H1 (cell line): ENCODE data around the gene ST6GALNAC5. TPM values are rescaled to one million over a fixed set of nuclear protein-coding genes. Genes with fewer than 3 reads are reported as not detected.

Experiments used
- CTCF ChIA-PET: fragments of 300-600 bp; sonication (Branson Sonifier 250); formaldehyde crosslinking; loops from one replicate; lab custom pipeline; 2021; ENCODE audit not compliant: partially characterized antibody; lab: Charles Lee
- POLR2A ChIA-PET: fragments of 300-600 bp; sonication (Branson Sonifier 250); formaldehyde crosslinking; loops from one replicate; lab custom pipeline; 2021; ENCODE audit warnings: inconsistent platforms; ENCODE audit not compliant: partially characterized antibody; lab: Charles Lee
- DNase-seq, 2 experiments: peaks; one replicate each; pipeline versions ENCODE4 v3.0.0 to v3.0.0-alpha.2; 2010 to 2022; ENCODE audit warnings: low spot score in 2 of 2, low read depth in 1 of 2, mixed read lengths in 1 of 2
- FAIRE-seq: peaks from 2 replicates; lab custom pipeline; 2011; peaks lifted over from hg19 to GRCh38; lab: Jason Lieb, UNC
- H2AFZ ChIP-seq: 2 replicates; pipeline ENCODE4 v1.8.1; 2012; ENCODE audit warnings: low read length, inconsistent platforms
- H2AK5ac ChIP-seq: 2 replicates; pipeline ENCODE4 v1.6.1; 2013; ENCODE audit warnings: low read depth, low read length
- H2BK120ac ChIP-seq: replicated peaks from 2 replicates; pipeline ENCODE3; 2013; ENCODE audit warnings: low read depth, low read length, inconsistent platforms
- H2BK12ac ChIP-seq: 2 replicates; pipeline ENCODE4 v1.6.1; 2013; ENCODE audit warnings: low read depth, low read length
- H2BK15ac ChIP-seq: 2 replicates; pipeline ENCODE4 v1.6.1; 2013; ENCODE audit warnings: low read length
- H2BK20ac ChIP-seq: 2 replicates; pipeline ENCODE4 v1.6.1; 2013; ENCODE audit warnings: low read length
- H2BK5ac ChIP-seq: 2 replicates; pipeline ENCODE4 v1.6.1; 2013; ENCODE audit warnings: low read depth, low read length
- H3K14ac ChIP-seq: 2 replicates; pipeline ENCODE4 v1.6.1; 2013; ENCODE audit warnings: inconsistent platforms; ENCODE audit not compliant: insufficient read length
- H3K18ac ChIP-seq: 2 replicates; pipeline ENCODE4 v1.6.1; 2013; ENCODE audit warnings: low read length; ENCODE audit errors: extremely low read depth
- H3K23ac ChIP-seq: 2 replicates; pipeline ENCODE4 v1.6.1; 2013; ENCODE audit warnings: inconsistent platforms; ENCODE audit not compliant: insufficient read length
- H3K23me2 ChIP-seq: 2 replicates; pipeline ENCODE4 v1.6.1; 2013; ENCODE audit warnings: low read depth, low read length
- H3K27ac ChIP-seq: 2 replicates; pipeline ENCODE4 v1.6.1; 2011; ENCODE audit warnings: low read depth, low read length, inconsistent platforms
- H3K27me3 ChIP-seq, 4 experiments: replicated peaks in 1 of 4; 1 replicate in 1 of 4; 2 replicates in 3 of 4; pipeline versions ENCODE4 v1.6.1 to v1.8.1; 2011 to 2013; ENCODE audit warnings: low read length in 3 of 4, mild to moderate bottlenecking in 3 of 4, inconsistent platforms in 2 of 4, mixed read lengths in 2 of 4, moderate library complexity in 1 of 4; ENCODE audit not compliant: control insufficient read depth in 3 of 4, insufficient read depth in 3 of 4; ENCODE audit errors: extremely low read depth in 1 of 4
- H3K36me3 ChIP-seq, 4 experiments: 2 replicates each; pipeline versions ENCODE4 v1.6.1 to v1.8.1; 2011 to 2013; ENCODE audit warnings: mild to moderate bottlenecking in 4 of 4, low read length in 3 of 4, moderate library complexity in 2 of 4, control low read depth in 1 of 4, inconsistent platforms in 1 of 4; ENCODE audit not compliant: insufficient read depth in 4 of 4, control insufficient read depth in 2 of 4
- H3K4ac ChIP-seq: replicated peaks from 2 replicates; pipeline ENCODE3; 2013; ENCODE audit warnings: low read length, low read depth, mixed read lengths, inconsistent platforms; ENCODE audit not compliant: insufficient read length
- H3K4me1 ChIP-seq, 4 experiments: replicated peaks in 1 of 4; 1 replicate in 1 of 4; 2 replicates in 3 of 4; pipeline versions ENCODE4 v1.6.1 to v1.8.1; 2011 to 2013; ENCODE audit warnings: low read length in 3 of 4, inconsistent platforms in 2 of 4, mixed read lengths in 1 of 4; ENCODE audit not compliant: insufficient read depth in 4 of 4, control insufficient read depth in 3 of 4
- H3K4me2 ChIP-seq, 2 experiments: 2 replicates each; pipeline versions ENCODE4 v1.6.1 to v1.8.1; 2011 to 2013; ENCODE audit warnings: low read depth in 2 of 2, low read length in 2 of 2, control low read depth in 1 of 2, inconsistent platforms in 1 of 2, mild to moderate bottlenecking in 1 of 2; ENCODE audit not compliant: insufficient read depth in 1 of 2
- H3K4me3 ChIP-seq, 4 experiments: fragments of 200-600, 300-600 bp in 1 of 4; sonication (generic), shearing (Covaris generic), sonication (Bioruptor Twin) in 1 of 4; 2 replicates each; pipeline versions ENCODE4 v1.5.1 to v1.8.1; 2011 to 2016; ENCODE audit warnings: low read length in 4 of 4, low read depth in 3 of 4, control low read depth in 2 of 4, inconsistent platforms in 2 of 4, mild to moderate bottlenecking in 2 of 4, mixed read lengths in 1 of 4, moderate library complexity in 1 of 4; ENCODE audit not compliant: insufficient read depth in 2 of 4; ENCODE audit errors: extremely low read depth in 1 of 4
- H3K56ac ChIP-seq: replicated peaks from 2 replicates; pipeline ENCODE3; 2013; ENCODE audit warnings: low read depth, mild to moderate bottlenecking, mixed read lengths, low read length, inconsistent platforms; ENCODE audit not compliant: insufficient read length
- H3K79me1 ChIP-seq: 2 replicates; pipeline ENCODE4 v1.6.1; 2013; ENCODE audit warnings: low read depth, low read length, control low read depth
- H3K79me2 ChIP-seq, 2 experiments: 2 replicates each; pipeline versions ENCODE4 v1.6.1 to v1.8.1; 2012 to 2013; ENCODE audit warnings: low read length in 2 of 2, mild to moderate bottlenecking in 2 of 2, inconsistent platforms in 1 of 2; ENCODE audit not compliant: insufficient read depth in 2 of 2, control insufficient read depth in 1 of 2
- H3K9ac ChIP-seq, 4 experiments: replicated peaks in 1 of 4; 1 replicate in 1 of 4; 2 replicates in 3 of 4; pipeline versions ENCODE4 v1.6.1 to v1.8.1; 2011 to 2013; ENCODE audit warnings: low read depth in 3 of 4, low read length in 3 of 4, control low read depth in 2 of 4, mild to moderate bottlenecking in 2 of 4, moderate library complexity in 2 of 4, inconsistent platforms in 1 of 4; ENCODE audit errors: extremely low read depth in 1 of 4
- H3K9me3 ChIP-seq, 2 experiments: 2 replicates each; pipeline versions ENCODE4 v1.6.1 to v1.8.1; 2012 to 2013; ENCODE audit warnings: mild to moderate bottlenecking in 2 of 2, moderate library complexity in 2 of 2, control low read depth in 1 of 2, inconsistent platforms in 1 of 2, low read depth in 1 of 2, low read length in 1 of 2, mixed read lengths in 1 of 2; ENCODE audit not compliant: insufficient read depth in 2 of 2
- H4K20me1 ChIP-seq, 2 experiments: replicated peaks in 1 of 2; 2 replicates each; pipeline versions ENCODE3 to v1.8.1; 2011 to 2013; ENCODE audit warnings: inconsistent platforms in 2 of 2, low read length in 2 of 2, mild to moderate bottlenecking in 1 of 2; ENCODE audit not compliant: insufficient read depth in 2 of 2, control insufficient read depth in 1 of 2
- H4K5ac ChIP-seq: 2 replicates; pipeline ENCODE4 v1.6.1; 2013; ENCODE audit warnings: low read length, low read depth, mixed read lengths, inconsistent platforms; ENCODE audit not compliant: insufficient read length
- H4K8ac ChIP-seq: 2 replicates; pipeline ENCODE4 v1.8.0; 2013; ENCODE audit warnings: mild to moderate bottlenecking, moderate library complexity, low read length, inconsistent platforms; ENCODE audit not compliant: insufficient read depth; ENCODE audit errors: extremely low read depth
- H4K91ac ChIP-seq: replicated peaks from 2 replicates; pipeline ENCODE3; 2013; ENCODE audit warnings: low read length, mixed read lengths, inconsistent platforms; ENCODE audit not compliant: insufficient read length
- ASH2L ChIP-seq: fragments of 200-600, 300-600 bp; sonication (generic); IDR thresholded peaks from one replicate; pipeline ENCODE4 v1.7.1; 2017; ENCODE audit warnings: low read length
- HDAC2 ChIP-seq, 2 experiments: fragments of 300-600 bp in 1 of 2; sonication (generic) in 1 of 2; IDR thresholded peaks; 2 replicates each; pipeline ENCODE4 v1.6.1; 2011 to 2012; ENCODE audit warnings: low read depth in 2 of 2, low read length in 2 of 2, mild to moderate bottlenecking in 2 of 2, moderate library complexity in 2 of 2, borderline replicate concordance in 1 of 2, inconsistent platforms in 1 of 2
- KDM5A ChIP-seq: fragments of 200-600 bp; IDR thresholded peaks from 2 replicates; pipeline ENCODE4 v1.7.1; 2012; ENCODE audit warnings: mild to moderate bottlenecking, low read length, inconsistent platforms, mixed read lengths
- NANOG ChIP-seq: IDR thresholded peaks from 2 replicates; pipeline ENCODE4 v1.6.1; 2011; ENCODE audit warnings: low read length, low read depth, mild to moderate bottlenecking, inconsistent platforms; ENCODE audit not compliant: insufficient read depth, poor library complexity, severe bottlenecking
- RAD21 ChIP-seq, 2 experiments: IDR thresholded peaks in 1 of 2; conservative IDR thresholded peaks in 1 of 2; 2 replicates each; pipeline ENCODE4 v1.6.1; 2011; ENCODE audit warnings: low read depth in 2 of 2, low read length in 2 of 2, improper control_type of control experiment in 1 of 2, inconsistent platforms in 1 of 2, mild to moderate bottlenecking in 1 of 2, moderate library complexity in 1 of 2
- SIX5 ChIP-seq: IDR thresholded peaks from 2 replicates; pipeline ENCODE4 v1.6.1; 2011; ENCODE audit warnings: mild to moderate bottlenecking, low read depth, low read length
- SP1 ChIP-seq: IDR thresholded peaks from 2 replicates; pipeline ENCODE4 v1.6.1; 2011; ENCODE audit warnings: low read depth, low read length
- WGBS, 2 experiments: shearing (Covaris generic) in 1 of 2; methylation state at CpG; one replicate each; pipeline versions ENCODE4 v1.1.6 to v1.1.7; 2013 to 2015; ENCODE audit warnings: low lambda C conversion rate in 2 of 2, mixed read lengths in 2 of 2, inconsistent platforms in 1 of 2, low coverage in 1 of 2, missing lambda C conversion rate in 1 of 2; ENCODE audit not compliant: insufficient replicate concordance in 2 of 2, insufficient coverage in 1 of 2, insufficient read length in 1 of 2; ENCODE audit errors: extremely low coverage in 1 of 2, missing lambda C conversion rate in 1 of 2; 5-methylcytosine and 5-hydroxymethylcytosine counted together
- polyA plus RNA-seq, 7 experiments: library from polyadenylated mRNA; depleted of rRNA in 3 of 7; stranded (reverse) in 5 of 7; unstranded in 2 of 7; fragments of >200 nt in 5 of 7; fragments of 200-250 nt in 2 of 7; gene quantifications; 1 replicate in 5 of 7; 2 replicates in 1 of 7; 4 replicates in 1 of 7; pipeline versions ENCODE4 v1.2.1 to v1.2.3, GENCODE V29; 2011 to 2013; ENCODE audit warnings: missing spikeins in 2 of 7, mixed read lengths in 2 of 7
- total RNA-seq: library from RNA; stranded (reverse); fragmentation: NEBNext Ultra II Directional; extraction: Animal tissue kit (Norgen Biotek cat#: 25700); gene quantifications from 2 replicates; pipeline ENCODE4 v1.2.1, GENCODE V29; 2021
- TF ChIP-seq, protein P1 (sequence below), 3 experiments: IDR thresholded peaks; 1 replicate in 2 of 3; 2 replicates in 1 of 3; pipeline versions ENCODE4 v1.5.1 to v1.6.1; 2011; ENCODE audit warnings: low read length in 3 of 3, mild to moderate bottlenecking in 3 of 3, inconsistent platforms in 2 of 3, low read depth in 1 of 3, moderate library complexity in 1 of 3; ENCODE audit not compliant: insufficient read depth in 1 of 3; ENCODE audit errors: control extremely low read depth in 1 of 3

Gene ST6GALNAC5
- total and polyA plus RNA-seq, 2 of the 8 experiments (the other 6 are each of a cell fraction or from before 2014, with no cell fraction given): 6.2 to 7.3 TPM

GRCh38 chr1:77060000-77060399, 192.7 kb downstream of the ST6GALNAC5 start:
- H4K8ac ChIP-seq: no peak overlapping the region
- no peak overlapping the region for H2AK5ac ChIP-seq
- H3K23me2 ChIP-seq: no peaks in the 10 kb centered on the region
- no peaks in the 10 kb centered on the region for H3K36me3 ChIP-seq
- H3K4me3 ChIP-seq: no peak overlapping the region
- H2BK5ac ChIP-seq: no peak overlapping the region
- no peaks in the 10 kb centered on the region for H3K27me3 ChIP-seq
- H3K23ac ChIP-seq: no peak overlapping the region
- H3K27ac ChIP-seq: no peak overlapping the region
- H2AFZ ChIP-seq: peak overlapping the region; percentile 10; the same call in 1 of the 2 replicates
- H3K4ac ChIP-seq: no peak overlapping the region
- TF ChIP-seq KDM5A: no peak
- TF ChIP-seq ASH2L: peak; percentile 25
- TF ChIP-seq, protein P1, sequence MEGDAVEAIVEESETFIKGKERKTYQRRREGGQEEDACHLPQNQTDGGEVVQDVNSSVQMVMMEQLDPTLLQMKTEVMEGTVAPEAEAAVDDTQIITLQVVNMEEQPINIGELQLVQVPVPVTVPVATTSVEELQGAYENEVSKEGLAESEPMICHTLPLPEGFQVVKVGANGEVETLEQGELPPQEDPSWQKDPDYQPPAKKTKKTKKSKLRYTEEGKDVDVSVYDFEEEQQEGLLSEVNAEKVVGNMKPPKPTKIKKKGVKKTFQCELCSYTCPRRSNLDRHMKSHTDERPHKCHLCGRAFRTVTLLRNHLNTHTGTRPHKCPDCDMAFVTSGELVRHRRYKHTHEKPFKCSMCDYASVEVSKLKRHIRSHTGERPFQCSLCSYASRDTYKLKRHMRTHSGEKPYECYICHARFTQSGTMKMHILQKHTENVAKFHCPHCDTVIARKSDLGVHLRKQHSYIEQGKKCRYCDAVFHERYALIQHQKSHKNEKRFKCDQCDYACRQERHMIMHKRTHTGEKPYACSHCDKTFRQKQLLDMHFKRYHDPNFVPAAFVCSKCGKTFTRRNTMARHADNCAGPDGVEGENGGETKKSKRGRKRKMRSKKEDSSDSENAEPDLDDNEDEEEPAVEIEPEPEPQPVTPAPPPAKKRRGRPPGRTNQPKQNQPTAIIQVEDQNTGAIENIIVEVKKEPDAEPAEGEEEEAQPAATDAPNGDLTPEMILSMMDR (IDR thresholded peaks at IDR 0.05; ENCODE audit: control extremely low read depth in 1 of 3, insufficient read depth in 1 of 3, low read depth in 1 of 3, low read length in 3 of 3): peak in 2 of 3 experiments; percentile 31 to 35; a peak in 3 of 4 replicates
- TF ChIP-seq SP1: peak; percentile 31; the same call in 1 of the 2 replicates
- TF ChIP-seq NANOG: peak; percentile 76
- no peak for TF ChIP-seq SIX5
- TF ChIP-seq HDAC2 (IDR thresholded peaks at IDR 0.05; ENCODE audit: borderline replicate concordance in 1 of 2, low read depth in 2 of 2, low read length in 2 of 2): 0 out of 4 replicates have a peak, but pooled peaks of 1 of the 2 experiments have one; percentile 38
- TF ChIP-seq RAD21 (IDR thresholded peaks at IDR 0.05 in 1 of 2, conservative IDR thresholded peaks at IDR 0.05 in 1 of 2; ENCODE audit: low read depth in 2 of 2, low read length in 2 of 2): peak; percentile 31 to 37; a peak in 2 of 4 replicates
- H3K9ac ChIP-seq: no peak overlapping the region
- H3K79me2 ChIP-seq: no peaks in the 10 kb centered on the region
- H2BK15ac ChIP-seq: no peak overlapping the region
- ChIA-PET CTCF (interaction anchor here (1.0 to 2.1 kb wide), 3 partner anchors 9 to 29 kb away, joined by 3 to 6 read pairs (median 4); no protein-coding TSS in a partner anchor), POLR2A (no interaction called here)
- no peak overlapping the region for H3K56ac ChIP-seq
- no peaks in the 10 kb centered on the region for H4K20me1 ChIP-seq
- peaks cover 2 to 7% (median 4%) of the 10 kb centered on the region in 4 experiments; a peak in 6 of 7 replicates for H3K4me1 ChIP-seq
- FAIRE-seq (peak; percentile 66), DNase-seq (peak in 1 of 2 experiments; percentile 53)
- no peak overlapping the region for H3K14ac ChIP-seq
- H3K4me2 ChIP-seq: no peak overlapping the region
- no peak overlapping the region for H4K91ac ChIP-seq
- H3K79me1 ChIP-seq: no peaks in the 10 kb centered on the region
- H2BK20ac ChIP-seq: no peak overlapping the region
- no peak overlapping the region for H4K5ac ChIP-seq
- no peaks in the 10 kb centered on the region for H3K9me3 ChIP-seq
- no peak overlapping the region for H3K18ac ChIP-seq
- WGBS, 2 experiments: 40% methylated on average over 5 of the region's 5 CpGs; no CpG with 5 or more reads in 1 of the 2 experiments
- no peak overlapping the region for H2BK120ac ChIP-seq
- H2BK12ac ChIP-seq: no peak overlapping the region
